WTC11 (cell line): Measurements from ENCODE around the gene PISD. TPM values are rescaled to one million over a fixed set of nuclear protein-coding genes. Genes with fewer than 3 reads are reported as not detected.

Experiments
- ATAC-seq: fragments of 200-7000 bp; cut with Tn5 transposase; 2 replicates; pipeline ENCODE4 v1.10.0; 2021; ENCODE audit warnings: mild to moderate bottlenecking, moderate library complexity
- CTCF ChIA-PET: fragments of 300-600 bp; sonication (Branson Sonifier 250); formaldehyde crosslinking; loops from one replicate; lab custom pipeline; 2021; ENCODE audit warnings: antibody characterized with exemption; lab: Charles Lee
- POLR2A ChIA-PET: fragments of 350-600 bp; sonication (Branson Sonifier 250); formaldehyde crosslinking; loops from one replicate; lab custom pipeline; 2021; ENCODE audit warnings: antibody characterized with exemption; lab: Charles Lee
- DNase-seq: peaks from one replicate; pipeline ENCODE4 v3.0.0; 2021; ENCODE audit warnings: low spot score
- H3K27ac Mint-ChIP-seq: 2 replicates; pipeline ENCODE4 v1.8.0; 2021; ENCODE audit warnings: mixed read lengths
- H3K27me3 Mint-ChIP-seq: 2 replicates; pipeline ENCODE4 v1.8.0; 2021; ENCODE audit warnings: low read depth, mild to moderate bottlenecking, moderate library complexity, mixed read lengths
- H3K36me3 Mint-ChIP-seq: 2 replicates; pipeline ENCODE4 v1.8.0; 2021; ENCODE audit warnings: mixed read lengths
- H3K4me1 Mint-ChIP-seq: 2 replicates; pipeline ENCODE4 v1.8.0; 2022; ENCODE audit warnings: mixed read lengths
- H3K4me3 Mint-ChIP-seq: 2 replicates; pipeline ENCODE4 v1.8.0; 2021; ENCODE audit warnings: mild to moderate bottlenecking, moderate library complexity, mixed read lengths
- H3K9me3 Mint-ChIP-seq: 2 replicates; pipeline ENCODE4 v1.8.0; 2021; ENCODE audit warnings: mixed read lengths
- ARID4B ChIP-seq: sonication (generic); formaldehyde crosslinking; IDR thresholded peaks from 2 replicates; pipeline ENCODE4 v1.8.0; 2023; ENCODE audit warnings: missing genetic modification reagents, mild to moderate bottlenecking, borderline replicate concordance
- ESRRA ChIP-seq: sonication (generic); formaldehyde crosslinking; IDR thresholded peaks from 2 replicates; pipeline ENCODE4 v1.8.1; 2022; ENCODE audit warnings: mild to moderate bottlenecking, missing genetic modification reagents, borderline replicate concordance
- FOXJ3 ChIP-seq: sonication (generic); formaldehyde crosslinking; IDR thresholded peaks from 2 replicates; pipeline ENCODE4 v1.9.0; 2021; ENCODE audit warnings: missing genetic modification reagents, mild to moderate bottlenecking, borderline replicate concordance
- JAZF1 ChIP-seq: fragments of 250-450 bp; sonication (Bioruptor Pico); IDR thresholded peaks from 2 replicates; pipeline ENCODE4 v1.9.0; 2021; ENCODE audit warnings: moderate library complexity, mild to moderate bottlenecking, inconsistent platforms
- KAT7 ChIP-seq: sonication (generic); formaldehyde crosslinking; IDR thresholded peaks from 2 replicates; pipeline ENCODE4 v1.8.1; 2023; ENCODE audit warnings: missing genetic modification reagents, mild to moderate bottlenecking, borderline replicate concordance
- PREB ChIP-seq: sonication (generic); formaldehyde crosslinking; IDR thresholded peaks from 2 replicates; pipeline ENCODE4 v1.8.1; 2022; ENCODE audit warnings: mild to moderate bottlenecking, missing genetic modification reagents, moderate library complexity, borderline replicate concordance
- SMAD3 ChIP-seq: sonication (generic); formaldehyde crosslinking; IDR thresholded peaks from 2 replicates; pipeline ENCODE4 v1.8.0; 2022; ENCODE audit warnings: missing genetic modification reagents, mild to moderate bottlenecking, borderline replicate concordance
- STAT6 ChIP-seq: sonication (generic); formaldehyde crosslinking; conservative IDR thresholded peaks from 2 replicates; pipeline ENCODE4 v1.8.1; 2023; ENCODE audit warnings: mild to moderate bottlenecking, low read depth, missing genetic modification reagents, moderate library complexity
- TCF7 ChIP-seq: sonication (generic); formaldehyde crosslinking; IDR thresholded peaks from 2 replicates; pipeline ENCODE4 v1.8.0; 2022; ENCODE audit warnings: mild to moderate bottlenecking, low read depth, missing genetic modification reagents, moderate library complexity
- ZBTB43 ChIP-seq: sonication (generic); formaldehyde crosslinking; IDR thresholded peaks from 2 replicates; pipeline ENCODE4 v1.8.1; 2023; ENCODE audit warnings: mild to moderate bottlenecking, missing genetic modification reagents
- ZNF138 ChIP-seq: sonication (generic); formaldehyde crosslinking; conservative IDR thresholded peaks from 2 replicates; pipeline ENCODE4 v1.8.1; 2022; ENCODE audit warnings: mild to moderate bottlenecking, moderate library complexity, missing genetic modification reagents
- ZNF317 ChIP-seq: sonication (generic); formaldehyde crosslinking; IDR thresholded peaks from 2 replicates; pipeline ENCODE4 v1.8.1; 2023; ENCODE audit warnings: low read depth, mild to moderate bottlenecking, moderate library complexity, missing genetic modification reagents, borderline replicate concordance
- total RNA-seq: library from RNA; stranded (reverse); gene quantifications from 3 replicates; pipeline ENCODE4 v1.2.3, GENCODE V29; 2021

PISD gene
- total RNA-seq, 1 experiment from 2014 or later = 55.7 TPM

GRCh38 chr22:31575190-31575589 is 86.8 kb downstream of the PISD start:
- ATAC-seq (no peak), DNase-seq (no peak)
- POLR2A ChIA-PET = no interaction called here
- Mint-ChIP-seq H3K27me3 (no peaks in the 10 kb centered on the region), H3K9me3 (no peaks in the 10 kb centered on the region), H3K4me3 (no peak overlapping the region), H3K27ac (no peak overlapping the region), H3K36me3 (peaks cover 4% of the 10 kb centered on the region; the same call in 1 of the 2 replicates), H3K4me1 (no peaks in the 10 kb centered on the region)
- CTCF ChIA-PET = interaction anchor here (0.7 to 1.2 kb wide), 2 partner anchors 14 to 59 kb away, joined by 3 read pairs; no protein-coding TSS in a partner anchor
- TF ChIP-seq ARID4B (CRISPR knock-in tag) (no peak), ZNF138 (CRISPR knock-in tag) (no peak), PREB (CRISPR knock-in tag) (no peak), SMAD3 (CRISPR knock-in tag) (no peak), FOXJ3 (no peak), TCF7 (CRISPR knock-in tag) (no peak)

- ChIA-PET POLR2A (no interaction called here), CTCF (interaction anchor here (1.2 kb wide), 1 partner anchor 60 kb away, joined by 3 read pairs; no protein-coding TSS in a partner anchor)
- ATAC-seq (no peak), DNase-seq (no peak)
- Mint-ChIP-seq H3K4me1 (no peaks in the 10 kb centered on the region), H3K36me3 (peaks cover 4% of the 10 kb centered on the region; the same call in 1 of the 2 replicates), H3K27me3 (no peaks in the 10 kb centered on the region), H3K9me3 (no peaks in the 10 kb centered on the region), H3K27ac (no peak overlapping the region)
- TF ChIP-seq ZNF317 (CRISPR knock-in tag) (no peak), ZBTB43 (CRISPR knock-in tag) (no peak), TCF7 (CRISPR knock-in tag) (no peak), SMAD3 (CRISPR knock-in tag) (no peak), JAZF1 (CRISPR knock-in tag) (no peak), PREB (CRISPR knock-in tag) (no peak), STAT6 (no peak), KAT7 (CRISPR knock-in tag) (no peak), ESRRA (no peak)
- TF ChIP-seq, all 79 proteins: peak for 0
- no peak overlapping the region for H3K4me3 Mint-ChIP-seq
These were observed 87.9 kb downstream of the PISD start for GRCh38 chr22:31574055-31574670.
